Sigmoid colon (tissue), 7 donors: ENCODE data around the gene FAM53A. TPM values are rescaled to one million over a fixed set of nuclear protein-coding genes. Genes with fewer than 3 reads are reported as not detected.

ENCODE experiments used
- DNase-seq: peaks from one replicate; pipeline ENCODE4 v3.0.0-alpha.2; 2019
- H3K27ac ChIP-seq, 4 donors: fragments of 200-600 bp; sonication (generic); one replicate each; pipeline ENCODE4 v1.5.1; 2016 to 2019; ENCODE audit warnings: mild to moderate bottlenecking in 1 of 4
- H3K27me3 ChIP-seq, 3 donors: fragments of 200-600 bp; sonication (generic); one replicate each; pipeline ENCODE4 v1.5.1; 2019; ENCODE audit warnings: mild to moderate bottlenecking in 1 of 3
- H3K36me3 ChIP-seq, 4 donors: fragments of 200-600 bp; sonication (generic); one replicate each; pipeline ENCODE4 v1.5.1; 2016 to 2019
- H3K4me1 ChIP-seq, 4 donors: fragments of 200-600 bp; sonication (generic); one replicate each; pipeline ENCODE4 v1.5.1; 2017 to 2019
- H3K4me3 ChIP-seq, 4 donors: fragments of 200-600 bp; sonication (generic); one replicate each; pipeline ENCODE4 v1.5.1; 2017 to 2019; ENCODE audit warnings: mild to moderate bottlenecking in 2 of 4, moderate library complexity in 1 of 4
- H3K9me3 ChIP-seq, 4 donors: fragments of 200-600 bp in 3 of 4; sonication (generic) in 3 of 4; one replicate each; pipeline versions ENCODE4 v1.5.1 to v1.6.1; 2013 to 2019
- EP300 ChIP-seq, 4 donors: sonication (generic); formaldehyde crosslinking; IDR thresholded peaks; one replicate each; pipeline ENCODE4 v1.6.1; 2017; ENCODE audit warnings: antibody characterized with exemption in 4 of 4
- POLR2A ChIP-seq, 2 donors: fragments of 450-650 bp; IDR thresholded peaks; one replicate each; pipeline ENCODE4 v1.6.1; 2016; ENCODE audit warnings: antibody characterized with exemption in 2 of 2, mild to moderate bottlenecking in 2 of 2, moderate library complexity in 2 of 2
- POLR2AphosphoS5 ChIP-seq, 4 donors: sonication (generic); formaldehyde crosslinking; IDR thresholded peaks; one replicate each; pipeline ENCODE4 v1.6.1; 2017; ENCODE audit warnings: antibody characterized with exemption in 4 of 4
- WGBS, 2 donors: extraction: QIAGEN DNeasy Blood & Tissue Kit; methylation state at CpG; one replicate each; pipeline ENCODE4 v1.1.7; 2013; 5-methylcytosine and 5-hydroxymethylcytosine counted together
- intact Hi-C: fragments of 100-400 bp; cut with DNase I; formaldehyde crosslinking; loops from one replicate; pipeline ENCODE4 v1.15.1; 2023
- polyA plus RNA-seq, 3 donors: library from polyadenylated mRNA; stranded (reverse); fragments of 200-250 nt; gene quantifications; one replicate each; pipeline ENCODE4 v1.2.3, GENCODE V29; 2013
- total RNA-seq, 4 donors: library from RNA; depleted of rRNA; stranded (reverse); fragments of >200 nt; gene quantifications; one replicate each; pipeline ENCODE4 v1.1.0, GENCODE V29; 2016
- TF ChIP-seq, protein P1 (sequence below), 4 experiments: fragments of 450-650 bp in 3 of 4; fragments of 200-600 bp in 1 of 4; IDR thresholded peaks; one replicate each; pipeline ENCODE4 v1.5.1; 2016 to 2019; ENCODE audit warnings: antibody characterized with exemption in 4 of 4, mild to moderate bottlenecking in 3 of 4, moderate library complexity in 2 of 4
- donor health status: healthy with polysubstance abuse.
- donor health status: Bipolar disorder and iron deficiency.
- donor health status: healthy.

The FAM53A gene
- total and polyA plus RNA-seq, 7 donors: 0.23 to 4.1 (median 1.4) TPM

DNA sequence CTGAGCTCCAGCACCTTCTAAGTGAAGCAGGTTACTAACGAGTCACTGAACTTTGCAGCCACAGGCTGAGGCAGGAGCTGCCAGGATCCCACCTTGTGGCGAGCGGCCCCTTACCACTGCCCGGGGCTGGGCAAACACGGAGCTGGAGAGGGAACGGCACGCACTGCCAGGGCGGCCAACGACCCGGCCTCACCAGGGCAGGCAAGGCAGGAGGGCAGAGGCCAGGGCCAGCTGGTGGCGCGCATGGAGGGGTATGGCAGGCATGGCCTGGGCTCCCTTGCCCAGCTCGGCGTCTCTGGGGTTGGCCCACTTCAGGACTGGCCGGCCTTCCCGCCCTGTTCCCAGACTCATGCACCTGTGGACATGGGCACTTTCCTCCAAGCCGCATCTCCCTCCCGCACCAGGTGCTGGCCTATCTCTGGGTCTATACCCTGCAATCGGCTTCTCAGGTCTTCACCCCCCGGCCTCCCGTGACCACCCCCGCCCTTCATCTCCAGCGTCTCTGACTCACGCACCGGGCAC lies 64.9 kb downstream of the FAM53A start:
- H3K27ac ChIP-seq: no peak overlapping the region
- TF ChIP-seq POLR2A (IDR thresholded peaks at IDR 0.05): no peak
- TF ChIP-seq EP300 (IDR thresholded peaks at IDR 0.05): no peak
- TF ChIP-seq, protein P1, sequence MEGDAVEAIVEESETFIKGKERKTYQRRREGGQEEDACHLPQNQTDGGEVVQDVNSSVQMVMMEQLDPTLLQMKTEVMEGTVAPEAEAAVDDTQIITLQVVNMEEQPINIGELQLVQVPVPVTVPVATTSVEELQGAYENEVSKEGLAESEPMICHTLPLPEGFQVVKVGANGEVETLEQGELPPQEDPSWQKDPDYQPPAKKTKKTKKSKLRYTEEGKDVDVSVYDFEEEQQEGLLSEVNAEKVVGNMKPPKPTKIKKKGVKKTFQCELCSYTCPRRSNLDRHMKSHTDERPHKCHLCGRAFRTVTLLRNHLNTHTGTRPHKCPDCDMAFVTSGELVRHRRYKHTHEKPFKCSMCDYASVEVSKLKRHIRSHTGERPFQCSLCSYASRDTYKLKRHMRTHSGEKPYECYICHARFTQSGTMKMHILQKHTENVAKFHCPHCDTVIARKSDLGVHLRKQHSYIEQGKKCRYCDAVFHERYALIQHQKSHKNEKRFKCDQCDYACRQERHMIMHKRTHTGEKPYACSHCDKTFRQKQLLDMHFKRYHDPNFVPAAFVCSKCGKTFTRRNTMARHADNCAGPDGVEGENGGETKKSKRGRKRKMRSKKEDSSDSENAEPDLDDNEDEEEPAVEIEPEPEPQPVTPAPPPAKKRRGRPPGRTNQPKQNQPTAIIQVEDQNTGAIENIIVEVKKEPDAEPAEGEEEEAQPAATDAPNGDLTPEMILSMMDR (IDR thresholded peaks at IDR 0.05): no peak
- no peak for TF ChIP-seq POLR2AphosphoS5 (IDR thresholded peaks at IDR 0.05)

DNA sequence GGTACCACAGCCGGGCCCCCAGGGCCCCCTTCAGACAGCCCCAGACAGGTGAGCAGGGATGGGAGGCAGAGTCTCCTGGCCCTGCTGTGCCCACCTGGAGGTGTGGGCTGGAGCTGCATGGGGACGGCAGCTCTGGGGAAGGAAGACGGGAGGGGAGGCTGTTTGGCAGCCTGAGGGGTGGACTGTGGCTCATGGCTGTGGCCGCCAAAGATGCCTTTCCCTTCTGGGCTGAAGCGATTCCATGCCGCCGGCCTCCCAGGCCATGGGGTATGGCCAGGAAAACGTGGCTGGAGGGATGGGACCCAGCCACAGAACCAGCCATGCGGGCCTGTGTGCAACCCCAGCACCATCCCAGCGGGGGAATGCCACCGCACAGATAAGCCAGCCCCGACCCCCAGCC lies 65.7 kb downstream of the FAM53A start:
- intact Hi-C loops: no loop called here
- Histone ChIP-seq H3K27ac (no peak overlapping the region), H3K4me1 (no peaks in the 10 kb centered on the region), H3K4me3 (no peak overlapping the region), H3K36me3 (no peaks in the 10 kb centered on the region), H3K9me3 (peaks cover 0 to 2% (median 0%) of the 10 kb centered on the region in 4 donors), H3K27me3 (no peaks in the 10 kb centered on the region)
- TF ChIP-seq EP300 (IDR thresholded peaks at IDR 0.05) (no peak), POLR2A (IDR thresholded peaks at IDR 0.05) (no peak), POLR2AphosphoS5 (IDR thresholded peaks at IDR 0.05) (no peak)
- TF ChIP-seq, protein P1 (IDR thresholded peaks at IDR 0.05): no peak
- 85% methylated on average over 12 of the region's 12 CpGs for WGBS, 2 donors
- DNase-seq: no peak

More for the DNA sequence above, 64.9 kb downstream of the FAM53A start:
- Histone ChIP-seq H3K4me1 (no peaks in the 10 kb centered on the region), H3K4me3 (no peak overlapping the region), H3K36me3 (no peaks in the 10 kb centered on the region), H3K9me3 (peaks cover 0 to 2% (median 0%) of the 10 kb centered on the region in 4 donors), H3K27me3 (no peaks in the 10 kb centered on the region)
- intact Hi-C loops: no loop called here
- DNase-seq: no peak
- 91 to 92% methylated on average over 25 of the region's 25 CpGs for WGBS, 2 donors

DNA sequence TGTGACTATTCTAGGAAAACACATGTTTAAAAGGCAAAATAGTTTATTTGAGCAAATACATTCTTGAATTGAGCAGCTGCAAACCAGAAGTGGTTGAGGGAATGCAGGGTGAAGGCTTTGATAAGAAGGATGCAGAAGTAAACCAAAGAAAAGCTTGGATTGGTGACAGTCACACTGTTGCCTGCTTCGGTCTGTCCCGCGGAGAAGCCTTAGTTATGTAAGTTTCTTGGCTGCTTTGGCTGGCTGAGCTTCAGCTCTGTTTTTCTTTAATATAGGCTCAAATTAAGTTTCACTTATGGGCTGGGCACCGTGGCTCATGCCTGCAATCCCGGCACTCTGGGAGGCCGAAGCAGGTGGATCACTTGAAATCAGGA lies 67.6 kb downstream of the FAM53A start:
- H3K27me3 ChIP-seq: no peaks in the 10 kb centered on the region
- H3K9me3 ChIP-seq: peaks cover 0 to 2% (median 0%) of the 10 kb centered on the region in 4 donors
- H3K4me3 ChIP-seq: no peak overlapping the region
- H3K27ac ChIP-seq: no peak overlapping the region
- DNase-seq: no peak
- TF ChIP-seq POLR2A (IDR thresholded peaks at IDR 0.05): no peak
- TF ChIP-seq, protein P1 (IDR thresholded peaks at IDR 0.05): no peak
- no peak for TF ChIP-seq POLR2AphosphoS5 (IDR thresholded peaks at IDR 0.05)
- no peak for TF ChIP-seq EP300 (IDR thresholded peaks at IDR 0.05)
- no peaks in the 10 kb centered on the region for H3K36me3 ChIP-seq
- intact Hi-C loops: no loop called here
- no peaks in the 10 kb centered on the region for H3K4me1 ChIP-seq
- 83 to 87% methylated on average over 6 of the region's 6 CpGs for WGBS, 2 donors

DNA sequence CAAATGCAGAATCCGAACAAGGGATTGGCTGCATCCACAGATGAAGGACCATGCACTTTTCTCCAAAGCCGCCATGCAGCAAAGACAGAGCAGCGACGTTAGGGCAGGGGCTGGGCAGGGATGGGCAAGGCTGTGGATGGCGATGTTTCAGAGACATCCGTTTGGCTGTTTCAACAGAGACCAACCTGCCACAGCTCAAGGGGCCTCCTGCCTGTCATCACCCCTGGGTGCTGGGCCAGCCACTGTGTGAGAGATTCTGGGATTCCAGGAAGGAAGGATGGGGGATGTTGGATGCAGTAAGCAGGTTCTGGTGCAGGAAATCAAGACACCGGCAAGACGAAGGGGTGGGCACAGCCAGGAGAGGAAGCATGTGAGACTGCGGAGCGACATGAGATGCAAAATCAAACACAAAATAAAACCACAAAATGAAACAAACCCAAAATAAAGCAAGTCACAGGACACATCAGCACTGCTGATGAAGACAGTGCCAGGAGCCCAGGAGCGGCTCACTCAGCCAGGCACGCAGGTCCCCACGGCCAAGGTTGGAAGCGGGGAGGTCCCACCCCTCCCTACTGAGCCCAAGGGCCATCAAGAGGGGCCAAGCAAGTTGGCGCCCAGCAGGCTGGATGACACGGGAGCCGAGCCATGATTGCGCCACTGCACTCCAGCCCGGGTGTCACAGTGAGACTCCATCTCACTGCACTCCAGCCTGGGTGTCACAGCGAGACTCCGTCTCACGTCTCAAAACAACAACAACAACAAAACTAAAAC lies 68.1 kb downstream of the FAM53A start:
- TF ChIP-seq POLR2A (IDR thresholded peaks at IDR 0.05) (no peak), POLR2AphosphoS5 (IDR thresholded peaks at IDR 0.05) (no peak), EP300 (IDR thresholded peaks at IDR 0.05) (no peak)
- TF ChIP-seq, protein P1 (IDR thresholded peaks at IDR 0.05): no peak
- no peak overlapping the region for H3K4me3 ChIP-seq
- no peaks in the 10 kb centered on the region for H3K4me1 ChIP-seq
- no peak for DNase-seq
- H3K27me3 ChIP-seq: no peaks in the 10 kb centered on the region
- intact Hi-C loops: no loop called here
- H3K27ac ChIP-seq: no peak overlapping the region
- H3K36me3 ChIP-seq: no peaks in the 10 kb centered on the region
- peaks cover 0 to 2% (median 0%) of the 10 kb centered on the region in 4 donors for H3K9me3 ChIP-seq
- 83 to 88% methylated on average over 22 of the region's 22 CpGs for WGBS, 2 donors
